ENCODE measurements around the gene PDIA4.
"Not testable (repeated sequence)": the region's sequence is repeated elsewhere in the genome, so short reads cannot be mapped to it uniquely, and the experiment has no call there.

The PDIA4 gene

GRCh38 chr7:149028346-149029109 is at the start of gene PDIA4:
PDIA4 (minus strand) TSS chr7:149028505; CDS start chr7:149028408, 97 bp downstream.
- DNase-seq: peak; percentile 96

- DNase-seq: no peak
Observed at GRCh38 chr7:149077594-149077993, 49.3 kb upstream of the PDIA4 start.

DNA sequence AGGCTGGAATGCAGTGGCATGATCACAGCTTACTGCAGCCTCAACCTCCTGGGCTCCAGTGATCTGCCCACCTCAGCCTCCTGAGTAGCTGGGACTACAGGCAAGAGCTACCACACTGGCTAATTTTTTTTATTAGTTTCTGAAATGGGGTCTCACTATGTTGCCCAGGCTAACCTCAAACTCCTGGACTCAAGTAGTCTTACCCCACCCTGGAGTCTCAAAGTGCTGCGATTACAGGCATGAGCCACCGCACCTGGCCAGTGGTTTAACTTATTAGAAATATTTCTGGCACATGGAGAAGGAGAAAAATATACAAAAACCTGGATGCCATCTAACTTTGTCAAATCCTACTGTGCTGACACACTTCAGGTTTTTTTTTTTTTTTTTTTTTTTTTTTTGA is 47.0 kb upstream of the PDIA4 start:
- no peak for DNase-seq

DNA sequence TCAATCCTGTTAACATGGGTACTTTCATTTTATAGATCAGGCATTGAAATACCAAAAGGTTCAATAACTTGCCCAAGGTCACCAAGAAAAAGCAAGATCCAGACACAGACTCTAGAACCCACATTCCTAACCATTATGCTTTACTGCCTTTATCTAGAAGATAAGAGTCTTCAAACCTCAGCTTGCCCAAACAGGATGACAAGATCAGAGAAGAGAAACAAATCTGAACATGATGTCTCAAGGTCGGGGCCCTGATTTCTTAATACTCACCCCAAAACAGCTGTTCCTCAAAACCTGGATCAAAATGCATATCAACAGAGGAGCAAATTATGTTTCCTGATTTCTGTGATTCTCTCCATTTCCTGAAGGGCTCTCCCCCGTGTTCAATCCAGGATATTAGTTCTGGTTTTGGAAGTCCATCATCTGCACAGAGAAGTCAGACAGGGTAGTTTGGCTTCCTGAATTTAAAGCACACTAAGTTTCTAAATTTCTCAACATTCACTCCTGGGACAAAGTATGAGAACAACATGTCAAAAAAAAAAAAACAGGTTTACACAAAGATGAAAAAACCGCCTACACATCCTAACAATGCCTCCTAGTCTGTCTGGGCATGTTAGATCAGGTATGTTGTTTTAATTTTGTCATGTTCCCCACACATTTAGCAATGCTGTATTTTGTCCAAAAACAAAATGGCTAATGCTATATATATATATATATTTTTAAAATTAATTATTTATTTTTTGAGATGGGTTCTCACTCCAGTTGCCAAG is 46.0 kb upstream of the PDIA4 start:
- DNase-seq: no peak

DNA sequence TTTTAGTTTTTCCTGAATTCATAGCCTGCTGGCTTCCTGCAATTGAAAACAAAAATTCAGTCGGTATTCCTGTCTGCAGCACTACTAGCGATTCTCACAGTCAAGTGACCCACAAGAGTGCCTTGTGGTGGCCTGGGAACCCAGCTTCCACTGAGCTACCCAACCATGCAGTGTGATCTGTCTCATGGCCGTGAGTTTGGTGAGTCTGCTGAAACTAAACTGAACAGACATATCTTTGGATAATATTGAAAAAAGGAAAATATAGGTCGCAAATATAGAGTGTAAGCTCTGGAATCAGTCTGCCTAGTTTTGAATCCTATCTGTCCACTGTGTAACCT is 44.1 kb upstream of the PDIA4 start:
- DNase-seq: no peak

GRCh38 chr7:149071641-149072437 is 43.5 kb upstream of the PDIA4 start:
- no peak for DNase-seq

DNA sequence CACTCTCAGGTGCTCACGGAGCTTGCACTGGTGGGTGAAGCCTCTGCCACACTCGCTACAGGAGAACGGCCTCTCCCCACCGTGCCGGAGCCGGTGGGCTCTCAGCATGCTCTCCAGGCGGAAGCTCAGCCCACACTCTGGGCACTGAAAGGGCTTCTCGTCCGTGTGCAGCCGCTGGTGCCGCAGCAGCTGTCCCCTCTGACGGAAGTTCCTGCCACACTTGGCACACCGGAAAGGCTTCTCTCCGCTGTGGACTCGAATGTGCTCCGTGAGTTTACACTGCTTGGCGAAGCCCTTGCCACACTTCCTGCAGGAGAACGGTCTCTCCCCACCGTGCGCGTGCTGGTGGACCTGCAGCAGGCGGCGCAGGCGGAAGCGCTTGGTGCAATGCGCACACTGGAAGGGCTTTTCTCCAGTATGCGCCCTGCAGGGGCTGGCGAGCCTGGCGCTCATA is 42.9 kb upstream of the PDIA4 start:
- DNase-seq: no peak

- DNase-seq: no peak
Observed at GRCh38 chr7:149070372-149071125, 42.2 kb upstream of the PDIA4 start.

- DNase-seq: no peak
Observed at GRCh38 chr7:149067869-149068268, 39.6 kb upstream of the PDIA4 start.

DNA sequence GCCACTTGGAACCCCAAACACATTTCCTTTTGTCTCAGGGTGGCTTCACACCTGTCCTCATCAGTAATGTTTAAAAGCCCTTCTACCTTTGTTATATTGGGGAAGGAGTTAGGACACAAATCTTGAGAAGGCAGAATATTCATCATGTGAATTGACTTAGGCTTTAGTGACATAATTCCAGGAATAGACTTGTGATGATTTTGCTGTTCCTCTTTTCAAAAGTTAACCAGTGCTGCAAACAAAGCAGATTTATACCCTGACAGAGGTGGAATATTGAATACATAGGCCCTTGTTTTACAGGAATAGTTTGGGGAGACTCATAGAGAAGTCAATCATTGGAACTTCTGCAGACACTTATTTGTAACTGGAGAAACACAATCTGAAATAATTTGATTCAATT is 35.2 kb upstream of the PDIA4 start:
- DNase-seq: no peak

- not testable (repeated sequence) for DNase-seq
Observed at GRCh38 chr7:149062217-149062899, 34.1 kb upstream of the PDIA4 start.

DNA sequence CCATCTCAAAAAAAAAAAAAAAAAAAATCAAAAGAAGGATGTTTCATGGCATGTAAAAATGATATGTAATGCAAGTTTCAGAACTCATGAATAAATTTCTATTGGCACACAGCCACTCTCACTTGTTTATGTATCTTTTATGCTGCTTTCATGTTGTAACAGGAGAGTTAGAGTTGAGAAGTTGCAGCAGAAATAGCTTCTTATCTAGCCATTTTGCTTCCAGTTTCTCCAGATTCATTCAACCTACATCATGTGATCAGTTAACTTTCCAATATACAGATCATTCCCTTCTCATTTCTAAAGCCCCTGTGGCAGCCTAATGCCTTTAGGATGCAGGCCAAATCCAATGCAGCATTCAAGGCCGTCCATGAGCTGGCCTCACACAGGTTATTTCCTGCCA is 31.9 kb upstream of the PDIA4 start:
- DNase-seq: no peak

DNA sequence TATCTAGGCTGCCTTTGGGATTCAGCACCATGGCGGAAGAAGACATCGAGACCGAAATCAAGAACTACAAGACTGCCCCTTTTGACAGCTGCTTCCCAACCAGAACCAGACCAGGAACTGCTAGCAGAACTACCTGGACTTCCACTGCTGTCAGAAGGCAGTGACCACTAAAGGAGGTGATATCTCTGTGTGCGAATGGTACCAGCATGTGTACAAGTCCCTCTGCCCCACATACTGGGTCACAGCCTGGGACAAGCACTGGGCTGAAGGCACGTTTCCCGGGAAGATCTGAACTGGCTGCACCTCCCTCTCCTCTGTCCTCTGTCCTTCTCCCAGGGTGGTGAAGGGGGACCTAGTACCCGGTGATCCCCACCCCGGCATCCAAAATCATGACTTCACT is 25.6 kb upstream of the PDIA4 start:
- DNase-seq: no peak

DNA sequence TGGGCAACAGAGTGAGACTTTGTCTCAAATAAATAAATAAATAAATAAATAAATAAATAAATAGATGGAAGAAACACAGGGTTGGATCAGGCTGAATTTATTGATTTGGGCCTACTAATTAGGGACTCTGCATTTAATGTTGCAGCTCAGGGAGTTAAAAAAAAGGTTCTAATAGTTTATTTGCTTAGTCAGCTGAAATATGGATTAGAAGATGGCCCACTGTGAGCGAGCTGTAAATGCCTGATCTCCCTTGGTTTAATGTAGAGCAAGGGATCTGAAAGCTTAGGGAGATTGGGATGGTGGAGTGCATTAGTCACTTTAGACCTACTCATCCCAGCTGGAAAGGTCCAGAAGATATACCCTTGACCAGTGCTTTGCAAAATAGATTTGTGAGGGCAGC is 25.1 kb upstream of the PDIA4 start:
- DNase-seq: no peak

DNA sequence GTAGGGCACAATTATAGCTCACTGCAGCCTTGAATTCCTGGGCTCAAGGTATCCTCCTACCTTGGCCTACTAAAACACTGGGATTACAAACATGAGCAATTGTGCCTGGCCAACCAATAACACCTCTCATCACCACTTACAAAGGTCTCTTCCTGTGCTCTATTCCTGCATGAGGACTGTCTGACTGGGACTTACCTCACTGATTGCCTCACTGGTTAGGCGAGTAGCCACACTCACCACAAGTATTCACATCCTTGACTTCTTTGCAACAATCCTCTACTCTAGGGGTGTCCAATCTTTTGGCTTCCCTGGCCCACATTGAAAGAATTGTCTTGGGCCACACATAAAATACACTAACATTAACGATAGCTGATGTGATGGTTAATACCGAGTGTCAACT is 22.6 kb upstream of the PDIA4 start:
- no peak for DNase-seq

GRCh38 chr7:149048805-149049204 is 20.5 kb upstream of the PDIA4 start:
- DNase-seq: no peak

GRCh38 chr7:149046416-149046815 is 18.1 kb upstream of the PDIA4 start:
- DNase-seq: no peak

GRCh38 chr7:149043936-149044335 is 15.6 kb upstream of the PDIA4 start:
- DNase-seq: no peak

DNA sequence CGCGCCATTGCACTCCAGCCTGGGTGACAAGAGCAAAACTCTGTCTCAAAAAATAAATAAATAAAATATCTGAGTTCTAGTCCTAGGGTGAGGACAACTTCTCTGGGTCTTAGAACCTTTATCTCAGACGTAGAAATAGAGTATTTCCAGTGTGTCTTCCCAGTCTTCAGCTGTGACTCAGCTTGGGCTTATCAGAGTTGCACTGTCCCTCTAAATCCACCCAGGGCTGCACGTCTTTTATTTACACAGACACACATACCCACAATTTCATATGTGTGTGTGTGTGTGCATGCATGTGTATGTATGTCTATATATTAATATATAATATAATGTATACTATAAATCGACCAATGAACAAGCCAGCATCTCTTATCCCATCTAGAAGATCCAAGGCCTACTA is 13.0 kb upstream of the PDIA4 start:
- DNase-seq: no peak

- DNase-seq: not testable (repeated sequence)
Observed at GRCh38 chr7:149038641-149039040, 10.3 kb upstream of the PDIA4 start.

GRCh38 chr7:149036676-149037075 is 8.4 kb upstream of the PDIA4 start:
- DNase-seq: no peak

DNA sequence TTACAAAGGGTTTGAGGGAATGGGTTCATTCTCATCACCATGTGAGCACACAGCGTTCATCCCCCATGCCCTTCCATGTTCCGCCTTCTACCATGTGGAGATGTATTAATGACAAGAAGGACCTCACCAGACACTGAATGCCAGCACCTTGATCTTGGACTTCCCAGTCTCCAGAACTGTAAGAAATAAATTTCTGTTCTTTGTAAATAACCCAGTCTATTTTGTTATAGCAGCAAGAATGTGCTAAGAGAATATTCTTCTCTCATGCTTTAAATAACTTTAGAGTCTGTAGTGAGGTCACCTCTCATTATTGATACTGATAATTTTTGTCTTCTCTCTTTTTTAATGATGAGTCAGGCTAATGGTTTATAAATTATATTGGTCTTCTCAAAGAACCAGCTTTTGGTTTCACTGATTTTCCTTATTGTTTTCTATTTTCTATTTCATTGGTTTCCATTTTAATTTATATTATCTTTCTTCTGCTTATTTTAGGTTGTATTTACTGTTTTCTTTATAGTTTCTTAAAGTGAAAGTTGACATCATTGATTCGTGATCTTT is 3.1 kb upstream of the PDIA4 start:
- no peak for DNase-seq
